GM12891 (cell line): ENCODE data around the gene TLX2.
A peak's percentile ranks its signal among the peaks of the same experiment; 100 is the strongest.

Source experiments
- DNase-seq: peaks from one replicate; pipeline ENCODE4 v3.0.0; 2011; ENCODE audit warnings: low spot score; ENCODE audit not compliant: insufficient read length
- FAIRE-seq: peaks from 2 replicates; lab custom pipeline; 2011; peaks lifted over from hg19 to GRCh38; lab: Jason Lieb, UNC
- PAX5 ChIP-seq: IDR thresholded peaks from 2 replicates; pipeline ENCODE4 v1.6.1; 2011; ENCODE audit warnings: low read length, moderate library complexity, mild to moderate bottlenecking; ENCODE audit not compliant: insufficient read depth, severe bottlenecking
- POLR2A ChIP-seq: IDR thresholded peaks from 2 replicates; pipeline ENCODE4 v1.6.1; 2011; ENCODE audit warnings: low read depth, low read length, control low read depth
- POLR2AphosphoS5 ChIP-seq: IDR thresholded peaks from 2 replicates; pipeline ENCODE4 v1.6.1; 2011; ENCODE audit warnings: low read depth, low read length, control low read depth
- POU2F2 ChIP-seq: IDR thresholded peaks from 2 replicates; pipeline ENCODE4 v1.6.1; 2011; ENCODE audit warnings: low read depth, mild to moderate bottlenecking, control low read depth, low read length, moderate library complexity
- SPI1 ChIP-seq: IDR thresholded peaks from 2 replicates; pipeline ENCODE4 v1.6.1; 2011; ENCODE audit warnings: low read depth, low read length, control low read depth
- TAF1 ChIP-seq: IDR thresholded peaks from 2 replicates; pipeline ENCODE4 v1.6.1; 2011; ENCODE audit warnings: low read depth, low read length, control low read depth

The TLX2 gene

GRCh38 chr2:74502720-74503505, 11.3 kb upstream of the TLX2 start:
- TF ChIP-seq PAX5 (no peak), TAF1 (peak; percentile 34; the same call in 1 of the 2 replicates), POLR2AphosphoS5 (0 out of 2 replicates have a peak, but pooled peaks have one; percentile 29), POU2F2 (no peak), SPI1 (no peak), POLR2A (peak; percentile 60; the same call in 1 of the 2 replicates)
- DNase-seq (no peak), FAIRE-seq (peak; percentile 66)

DNA sequence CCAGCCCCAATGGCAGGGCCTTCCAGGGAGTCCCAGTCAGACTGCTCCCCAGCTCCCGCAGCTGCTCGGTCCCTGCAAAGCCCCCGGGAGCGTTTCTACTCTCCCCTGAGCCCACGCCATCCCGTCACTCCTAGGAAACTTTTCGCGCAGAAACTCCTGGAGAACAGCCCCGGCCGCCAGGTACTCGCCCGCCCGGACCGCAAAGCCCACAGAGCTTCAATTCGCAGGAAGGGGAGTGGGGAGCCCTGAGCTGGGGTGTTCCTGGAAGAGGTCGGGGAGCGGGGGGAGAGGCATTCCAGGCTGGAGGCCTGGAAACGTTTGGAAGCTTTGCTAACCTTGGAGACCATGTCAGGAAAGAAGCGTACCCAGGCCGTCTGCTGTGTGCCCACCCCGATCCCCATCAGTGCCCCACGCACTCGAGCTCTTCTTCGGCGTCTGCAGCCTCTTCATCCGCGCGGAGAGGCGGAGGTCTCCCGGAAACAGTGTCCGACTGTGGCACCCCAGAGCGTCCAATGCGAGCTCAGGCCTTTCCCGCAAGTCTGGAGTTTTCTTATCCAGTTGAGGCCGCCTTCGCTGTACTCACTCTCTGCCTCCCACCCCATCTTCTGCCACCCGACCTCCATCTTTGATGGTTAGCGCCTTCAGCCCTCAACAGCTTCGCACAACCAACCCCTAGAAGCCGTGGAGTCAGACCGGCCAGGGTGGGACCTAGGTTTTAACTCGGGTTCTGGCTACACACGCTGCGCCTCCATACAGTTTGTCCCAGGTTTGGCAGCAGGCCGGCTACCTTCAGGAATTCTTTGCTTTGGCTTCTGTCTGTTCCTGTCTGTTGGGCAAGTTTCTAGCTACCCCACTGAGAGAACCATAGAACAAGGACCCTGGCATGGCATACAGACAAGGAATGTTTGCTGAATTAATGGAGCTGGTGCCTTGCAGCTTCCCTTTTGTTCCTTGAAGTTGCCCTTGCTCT, 10.5 kb upstream of the TLX2 start:
- no peak for DNase-seq
- FAIRE-seq: no peak
- TF ChIP-seq POU2F2 (no peak), POLR2A (no peak), SPI1 (no peak), TAF1 (no peak), PAX5 (no peak), POLR2AphosphoS5 (no peak)

DNA sequence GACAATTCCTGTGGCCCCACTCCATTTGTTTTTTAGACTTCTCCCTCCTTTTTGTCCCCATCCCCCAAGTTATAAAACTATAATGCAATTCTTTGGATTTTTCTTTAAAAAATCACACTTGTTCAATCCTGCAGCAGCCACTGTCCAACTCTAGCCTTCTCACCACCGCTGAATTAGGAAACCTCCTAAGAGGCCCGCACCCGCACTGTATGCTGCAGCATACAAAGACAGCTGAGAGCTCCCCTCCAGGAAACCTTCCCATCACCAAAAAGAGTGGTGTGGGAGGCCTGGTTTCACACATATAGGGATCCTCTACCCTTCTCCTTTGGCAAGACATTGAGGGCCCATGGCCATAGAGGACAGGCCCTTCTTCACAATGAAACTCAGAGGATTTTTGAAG, 9.7 kb upstream of the TLX2 start:
- no peak for TF ChIP-seq PAX5
- TF ChIP-seq POLR2A: no peak
- TF ChIP-seq POLR2AphosphoS5: no peak
- TF ChIP-seq TAF1: no peak
- no peak for TF ChIP-seq SPI1
- TF ChIP-seq POU2F2: no peak
- FAIRE-seq: no peak
- DNase-seq: no peak

- DNase-seq (no peak), FAIRE-seq (no peak)
- TF ChIP-seq POLR2AphosphoS5 (no peak), PAX5 (no peak), SPI1 (no peak), POLR2A (no peak), TAF1 (no peak), POU2F2 (no peak)
Observed at GRCh38 chr2:74505448-74506246, 8.6 kb upstream of the TLX2 start.

- DNase-seq (peak; percentile 94), FAIRE-seq (peak; percentile 93)
- TF ChIP-seq POU2F2 (no peak), POLR2A (peak; percentile 91), POLR2AphosphoS5 (peak; percentile 80; the same call in 1 of the 2 replicates), SPI1 (no peak), TAF1 (peak; percentile 91), PAX5 (no peak)
Observed at GRCh38 chr2:74507145-74507925, 6.9 kb upstream of the TLX2 start, which contains the start of gene PCGF1. PCGF1 (minus strand) TSS chr2:74507695; CDS start chr2:74507668, 27 bp downstream.

GRCh38 chr2:74507926-74508520, 6.2 kb upstream of the TLX2 start:
- DNase-seq: no peak
- TF ChIP-seq TAF1 (no peak), POU2F2 (no peak), POLR2AphosphoS5 (no peak), SPI1 (no peak), PAX5 (no peak), POLR2A (no peak)
- FAIRE-seq: no peak

- DNase-seq: no peak
- TF ChIP-seq TAF1 (no peak), SPI1 (no peak), POLR2A (no peak), POLR2AphosphoS5 (no peak), POU2F2 (no peak), PAX5 (no peak)
- no peak for FAIRE-seq
Observed at GRCh38 chr2:74510272-74510671, 4.0 kb upstream of the TLX2 start.

DNA sequence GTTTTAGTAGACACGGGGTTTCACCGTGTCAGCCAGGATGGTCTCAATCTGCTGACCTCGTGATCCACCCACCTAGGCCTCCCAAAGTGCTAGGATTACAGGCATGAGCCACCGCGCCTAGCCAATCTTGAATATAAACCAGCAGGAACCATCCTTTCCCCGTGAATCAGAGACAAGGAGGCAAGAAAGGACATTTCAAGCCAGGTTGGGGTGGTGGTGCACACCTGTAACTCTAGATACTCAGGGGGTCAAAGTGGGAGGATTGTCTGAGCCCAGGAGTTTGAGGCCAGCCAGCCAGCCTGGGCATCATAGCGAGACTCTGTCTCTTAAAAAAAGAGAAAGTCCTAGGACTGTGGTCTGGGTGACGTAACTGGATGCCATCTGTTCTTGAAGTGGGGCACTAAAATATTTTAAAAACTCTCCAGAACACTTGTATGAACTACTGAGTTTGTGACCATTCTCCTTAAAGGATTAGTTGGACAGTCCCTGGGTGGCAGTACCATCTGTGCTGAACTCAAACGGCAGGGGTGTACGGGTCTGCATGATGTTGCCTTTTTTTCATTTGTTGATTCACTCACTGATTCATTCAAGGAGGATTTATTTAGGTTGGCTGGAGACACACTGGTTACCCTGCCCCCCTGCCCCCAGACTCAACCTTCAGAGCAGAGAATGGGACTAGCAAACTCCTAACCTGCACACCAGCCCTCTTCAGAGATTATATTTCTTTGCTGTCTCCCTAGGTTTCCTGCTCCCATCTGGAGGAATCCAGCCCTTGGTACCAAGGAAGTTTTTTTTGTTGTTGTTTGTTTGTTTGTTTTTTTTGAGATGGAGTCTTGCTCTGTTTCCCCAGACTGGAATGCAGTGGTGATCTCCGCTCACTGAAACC, 2.9 kb upstream of the TLX2 start:
- no peak for TF ChIP-seq TAF1
- TF ChIP-seq PAX5: no peak
- no peak for TF ChIP-seq POLR2AphosphoS5
- no peak for TF ChIP-seq SPI1
- TF ChIP-seq POLR2A: no peak
- no peak for TF ChIP-seq POU2F2
- FAIRE-seq (no peak), DNase-seq (no peak)
